Erythroblast (primary cell): ENCODE measurements around the gene CA10.

Experiments used
- GATA1 ChIP-seq: IDR thresholded peaks from 2 replicates; pipeline ENCODE4 v1.6.1; 2011; ENCODE audit warnings: low read depth, mild to moderate bottlenecking, control low read depth, low read length, moderate library complexity
- POLR2A ChIP-seq: IDR thresholded peaks from 2 replicates; pipeline ENCODE4 v1.6.1; 2011; ENCODE audit warnings: mild to moderate bottlenecking, low read length

DNA sequence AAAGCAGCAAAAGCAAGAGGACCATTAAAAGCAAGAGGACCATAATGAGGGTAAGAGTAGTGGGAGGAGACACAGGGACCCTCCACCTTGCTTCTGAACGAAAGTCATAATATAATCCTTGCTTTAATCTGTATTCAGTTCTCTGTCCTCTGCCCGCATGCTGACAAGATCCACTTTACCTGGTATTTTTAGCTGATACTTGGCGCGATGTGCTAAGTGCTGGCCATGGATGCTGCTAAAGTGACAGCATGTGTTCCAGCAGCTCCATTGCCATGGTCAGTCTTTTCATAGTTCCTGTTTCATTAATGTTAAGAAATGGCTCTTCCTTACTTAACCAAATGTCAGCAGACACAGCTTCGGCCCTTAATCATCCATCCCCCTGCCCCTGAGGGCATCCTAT, 86.8 kb downstream of the CA10 start:
- TF ChIP-seq POLR2A (no peak), GATA1 (no peak)
